ENCODE results near the gene TACC2.

TACC2 gene

GRCh38 chr10:122236690-122237306 is 247.8 kb downstream of the TACC2 start:
- no peak overlapping the region for H3K9ac ChIP-seq (ENCODE audit: low read length)
- H3K27ac ChIP-seq (ENCODE audit: low read depth, low read length), result no peak overlapping the region
- H3K4me1 ChIP-seq (ENCODE audit: insufficient read depth, low read length), result no peaks in the 10 kb centered on the region
- H3K4me3 ChIP-seq (ENCODE audit: low read depth in 1 of 2, low read length in 2 of 2), result no peak overlapping the region
- H3K9me3 ChIP-seq (ENCODE audit: low read length), result no peaks in the 10 kb centered on the region
- H3K27me3 ChIP-seq (ENCODE audit: control insufficient read depth in 1 of 2, insufficient read depth in 2 of 2, low read length in 2 of 2), result no peaks in the 10 kb centered on the region
- H3K36me3 ChIP-seq (ENCODE audit: insufficient read depth, low read length), result peaks cover 48% of the 10 kb centered on the region

- Histone ChIP-seq H3K36me3 (ENCODE audit: insufficient read depth, low read length) (peaks cover 51% of the 10 kb centered on the region), H3K9me3 (ENCODE audit: low read length) (no peaks in the 10 kb centered on the region), H3K4me1 (ENCODE audit: insufficient read depth, low read length) (no peaks in the 10 kb centered on the region), H3K27me3 (ENCODE audit: control insufficient read depth in 1 of 2, insufficient read depth in 2 of 2, low read length in 2 of 2) (no peaks in the 10 kb centered on the region), H3K9ac (ENCODE audit: low read length) (no peak overlapping the region), H3K4me3 (ENCODE audit: low read depth in 1 of 2, low read length in 2 of 2) (no peak overlapping the region), H3K27ac (ENCODE audit: low read depth, low read length) (no peak overlapping the region)
Observed at GRCh38 chr10:122237331-122237990, 248.5 kb downstream of the TACC2 start.

DNA sequence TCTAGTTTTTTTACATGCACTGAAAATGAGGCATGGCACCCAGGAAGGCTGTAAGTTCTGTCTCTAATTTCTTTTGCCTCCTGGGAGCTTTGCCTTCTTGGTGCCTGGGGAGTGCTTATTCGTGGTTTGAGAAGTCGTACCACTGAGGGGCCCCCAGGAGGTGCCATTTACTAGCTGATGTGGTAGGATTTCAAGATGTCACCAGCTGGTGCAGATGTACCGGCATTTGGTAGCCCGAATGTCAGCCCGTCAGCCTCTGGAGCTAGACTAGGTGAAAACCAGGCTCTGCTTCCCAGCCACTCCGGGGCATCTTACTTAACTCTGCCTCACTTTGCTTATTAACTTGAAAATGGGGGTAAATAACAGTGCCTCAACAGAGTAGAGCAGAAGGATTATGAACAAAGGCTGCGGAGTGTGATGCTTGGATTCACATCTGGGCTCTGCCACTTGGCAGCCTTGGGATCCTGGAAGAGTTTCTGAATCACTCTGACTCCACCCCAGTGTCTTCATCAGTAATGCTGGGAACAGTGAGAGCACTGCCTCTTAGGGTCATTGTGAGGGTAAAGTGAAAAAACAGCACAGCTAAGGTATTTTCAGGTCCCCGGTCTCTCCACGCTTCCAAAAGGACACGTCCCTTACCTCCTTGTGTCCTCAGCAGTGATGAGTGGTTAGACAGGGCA is 250.8 kb downstream of the TACC2 start:
- Histone ChIP-seq H3K4me3 (ENCODE audit: low read depth in 1 of 2, low read length in 2 of 2) (no peak overlapping the region), H3K4me1 (ENCODE audit: insufficient read depth, low read length) (no peaks in the 10 kb centered on the region), H3K9me3 (ENCODE audit: low read length) (no peaks in the 10 kb centered on the region), H3K27ac (ENCODE audit: low read depth, low read length) (no peak overlapping the region), H3K27me3 (ENCODE audit: control insufficient read depth in 1 of 2, insufficient read depth in 2 of 2, low read length in 2 of 2) (no peaks in the 10 kb centered on the region), H3K9ac (ENCODE audit: low read length) (no peak overlapping the region), H3K36me3 (ENCODE audit: insufficient read depth, low read length) (peaks cover 69% of the 10 kb centered on the region)

GRCh38 chr10:122240401-122240800 is 251.4 kb downstream of the TACC2 start:
- Histone ChIP-seq H3K27ac (ENCODE audit: low read depth, low read length) (no peak overlapping the region), H3K9ac (ENCODE audit: low read length) (no peak overlapping the region), H3K4me3 (ENCODE audit: low read depth in 1 of 2, low read length in 2 of 2) (no peak overlapping the region), H3K27me3 (ENCODE audit: control insufficient read depth in 1 of 2, insufficient read depth in 2 of 2, low read length in 2 of 2) (no peaks in the 10 kb centered on the region), H3K4me1 (ENCODE audit: insufficient read depth, low read length) (no peaks in the 10 kb centered on the region), H3K9me3 (ENCODE audit: low read length) (no peaks in the 10 kb centered on the region), H3K36me3 (ENCODE audit: insufficient read depth, low read length) (peaks cover 76% of the 10 kb centered on the region)

- H3K4me3 ChIP-seq (ENCODE audit: low read depth in 1 of 2, low read length in 2 of 2), result no peak overlapping the region
- H3K27me3 ChIP-seq (ENCODE audit: control insufficient read depth in 1 of 2, insufficient read depth in 2 of 2, low read length in 2 of 2), result no peaks in the 10 kb centered on the region
- peaks cover 72% of the 10 kb centered on the region for H3K36me3 ChIP-seq (ENCODE audit: insufficient read depth, low read length)
- H3K27ac ChIP-seq (ENCODE audit: low read depth, low read length), result no peak overlapping the region
- H3K9ac ChIP-seq (ENCODE audit: low read length), result no peak overlapping the region
- no peaks in the 10 kb centered on the region for H3K4me1 ChIP-seq (ENCODE audit: insufficient read depth, low read length)
- no peaks in the 10 kb centered on the region for H3K9me3 ChIP-seq (ENCODE audit: low read length)
Observed at GRCh38 chr10:122241836-122242235, 252.9 kb downstream of the TACC2 start.

- Histone ChIP-seq H3K9me3 (ENCODE audit: low read length) (no peaks in the 10 kb centered on the region), H3K27me3 (ENCODE audit: control insufficient read depth in 1 of 2, insufficient read depth in 2 of 2, low read length in 2 of 2) (no peaks in the 10 kb centered on the region), H3K4me3 (ENCODE audit: low read depth in 1 of 2, low read length in 2 of 2) (no peak overlapping the region), H3K27ac (ENCODE audit: low read depth, low read length) (no peak overlapping the region), H3K9ac (ENCODE audit: low read length) (no peak overlapping the region), H3K36me3 (ENCODE audit: insufficient read depth, low read length) (peaks cover 67% of the 10 kb centered on the region), H3K4me1 (ENCODE audit: insufficient read depth, low read length) (no peaks in the 10 kb centered on the region)
Observed at GRCh38 chr10:122243550-122243949, 254.6 kb downstream of the TACC2 start.

DNA sequence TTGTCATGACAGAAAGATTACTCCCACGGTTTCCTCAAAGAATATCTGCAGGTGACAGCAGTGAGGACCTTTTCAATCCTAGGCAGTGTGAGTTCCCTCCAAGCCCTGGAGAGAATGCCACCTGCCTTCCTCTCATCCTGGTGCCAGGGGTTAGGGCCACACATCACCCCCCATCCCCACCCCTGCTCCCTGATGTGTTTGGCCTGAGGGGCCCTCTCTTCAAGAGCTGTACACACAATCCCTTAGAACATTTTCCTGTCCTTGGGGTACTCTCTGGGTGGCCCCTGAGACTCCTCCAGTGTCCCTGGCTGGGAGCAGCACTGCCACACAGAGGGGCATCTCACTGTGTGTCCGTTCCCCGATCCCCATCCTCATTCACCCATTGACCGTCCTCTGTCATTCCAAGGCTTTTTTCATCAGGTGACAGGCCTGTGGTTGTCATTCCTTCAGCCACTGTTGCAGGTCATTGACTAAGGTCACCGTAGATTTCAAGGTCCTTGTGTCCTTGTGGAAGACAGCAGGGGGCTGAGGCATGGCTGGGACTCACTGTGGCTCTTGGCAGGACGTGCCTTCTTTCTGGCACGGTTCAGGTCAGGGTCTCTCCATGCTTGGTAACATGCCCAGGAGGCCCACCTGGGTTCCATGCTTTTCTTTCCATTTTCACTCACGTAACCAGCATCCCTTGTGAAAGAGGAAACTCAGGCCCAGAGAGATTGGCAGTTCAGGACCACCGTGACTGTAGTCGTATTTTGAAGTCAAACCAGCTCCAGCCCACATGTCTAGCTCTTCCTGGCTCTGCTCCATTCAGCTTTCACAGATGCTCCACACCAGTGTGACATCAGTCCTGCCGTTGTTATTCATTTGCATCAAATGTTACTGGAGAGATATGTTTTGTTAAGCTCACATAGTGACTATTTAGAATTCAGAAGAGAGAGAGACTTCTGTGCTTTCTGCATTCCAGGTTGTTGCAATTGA is 255.3 kb downstream of the TACC2 start:
- H3K4me1 ChIP-seq (ENCODE audit: insufficient read depth, low read length), result no peaks in the 10 kb centered on the region
- peaks cover 70% of the 10 kb centered on the region for H3K36me3 ChIP-seq (ENCODE audit: insufficient read depth, low read length)
- H3K27me3 ChIP-seq (ENCODE audit: control insufficient read depth in 1 of 2, insufficient read depth in 2 of 2, low read length in 2 of 2), result no peaks in the 10 kb centered on the region
- H3K9ac ChIP-seq (ENCODE audit: low read length), result no peak overlapping the region
- no peak overlapping the region for H3K4me3 ChIP-seq (ENCODE audit: low read depth in 1 of 2, low read length in 2 of 2)
- no peaks in the 10 kb centered on the region for H3K9me3 ChIP-seq (ENCODE audit: low read length)
- H3K27ac ChIP-seq (ENCODE audit: low read depth, low read length), result no peak overlapping the region

- no peak overlapping the region for H3K27ac ChIP-seq (ENCODE audit: low read depth, low read length)
- peaks cover 69% of the 10 kb centered on the region for H3K36me3 ChIP-seq (ENCODE audit: insufficient read depth, low read length)
- H3K4me1 ChIP-seq (ENCODE audit: insufficient read depth, low read length), result no peaks in the 10 kb centered on the region
Observed at GRCh38 chr10:122245136-122245535, 256.2 kb downstream of the TACC2 start.

GRCh38 chr10:122245897-122246296 is 256.9 kb downstream of the TACC2 start:
- Histone ChIP-seq H3K4me1 (ENCODE audit: insufficient read depth, low read length) (no peaks in the 10 kb centered on the region), H3K9ac (ENCODE audit: low read length) (no peak overlapping the region), H3K27me3 (ENCODE audit: control insufficient read depth in 1 of 2, insufficient read depth in 2 of 2, low read length in 2 of 2) (no peaks in the 10 kb centered on the region), H3K4me3 (ENCODE audit: low read depth in 1 of 2, low read length in 2 of 2) (no peak overlapping the region), H3K36me3 (ENCODE audit: insufficient read depth, low read length) (peaks cover 64% of the 10 kb centered on the region), H3K27ac (ENCODE audit: low read depth, low read length) (no peak overlapping the region), H3K9me3 (ENCODE audit: low read length) (no peaks in the 10 kb centered on the region)

More at GRCh38 chr10:122245136-122245535, 256.2 kb downstream of the TACC2 start:
- H3K9ac ChIP-seq (ENCODE audit: low read length), result no peak overlapping the region
- H3K27me3 ChIP-seq (ENCODE audit: control insufficient read depth in 1 of 2, insufficient read depth in 2 of 2, low read length in 2 of 2), result no peaks in the 10 kb centered on the region
- no peaks in the 10 kb centered on the region for H3K9me3 ChIP-seq (ENCODE audit: low read length)
- no peak overlapping the region for H3K4me3 ChIP-seq (ENCODE audit: low read depth in 1 of 2, low read length in 2 of 2)

- no peaks in the 10 kb centered on the region for H3K27me3 ChIP-seq (ENCODE audit: control insufficient read depth in 1 of 2, insufficient read depth in 2 of 2, low read length in 2 of 2)
- H3K9me3 ChIP-seq (ENCODE audit: low read length), result no peaks in the 10 kb centered on the region
- no peak overlapping the region for H3K4me3 ChIP-seq (ENCODE audit: low read depth in 1 of 2, low read length in 2 of 2)
- H3K9ac ChIP-seq (ENCODE audit: low read length), result no peak overlapping the region
- H3K4me1 ChIP-seq (ENCODE audit: insufficient read depth, low read length), result no peaks in the 10 kb centered on the region
- H3K27ac ChIP-seq (ENCODE audit: low read depth, low read length), result no peak overlapping the region
- peaks cover 63% of the 10 kb centered on the region for H3K36me3 ChIP-seq (ENCODE audit: insufficient read depth, low read length)
Observed at GRCh38 chr10:122246830-122247520, 258.0 kb downstream of the TACC2 start.
